Bronchial epithelial cell (primary cell): ENCODE measurements around the gene ZNF207. TPM values are rescaled to one million over a fixed set of nuclear protein-coding genes. Genes with fewer than 3 reads are reported as not detected.
A peak's percentile ranks its signal among the peaks of the same experiment; 100 is the strongest.

Experiments used
- DNase-seq: peaks from one replicate; pipeline ENCODE4 v3.0.0-alpha.2; 2010; ENCODE audit warnings: low read depth
- FAIRE-seq: peaks from 2 replicates; lab custom pipeline; 2011; peaks lifted over from hg19 to GRCh38; lab: Jason Lieb, UNC
- H3K27me3 ChIP-seq: 2 replicates; pipeline ENCODE4 v1.5.1; 2011; ENCODE audit warnings: low read length; ENCODE audit not compliant: control insufficient read depth, insufficient read depth
- H3K36me3 ChIP-seq: 2 replicates; pipeline ENCODE4 v1.5.1; 2011; ENCODE audit warnings: low read length; ENCODE audit not compliant: control insufficient read depth, insufficient read depth
- H3K4me3 ChIP-seq: 2 replicates; pipeline ENCODE4 v1.5.1; 2011; ENCODE audit warnings: mild to moderate bottlenecking, low read depth, low read length, control low read depth
- total RNA-seq: library from RNA; depleted of rRNA; stranded (reverse); fragments of >200 nt; gene quantifications from 2 replicates; pipeline ENCODE4 v1.2.1, GENCODE V29; 2014
- TF ChIP-seq, protein P1 (sequence below): IDR thresholded peaks from 2 replicates; pipeline ENCODE4 v1.5.1; 2011; ENCODE audit warnings: mild to moderate bottlenecking, moderate library complexity, low read length, control low read depth, inconsistent platforms; ENCODE audit not compliant: insufficient read depth, severe bottlenecking

ZNF207 gene
- total RNA-seq, 1 donor from 2014 or later, result 58.7 TPM

DNA sequence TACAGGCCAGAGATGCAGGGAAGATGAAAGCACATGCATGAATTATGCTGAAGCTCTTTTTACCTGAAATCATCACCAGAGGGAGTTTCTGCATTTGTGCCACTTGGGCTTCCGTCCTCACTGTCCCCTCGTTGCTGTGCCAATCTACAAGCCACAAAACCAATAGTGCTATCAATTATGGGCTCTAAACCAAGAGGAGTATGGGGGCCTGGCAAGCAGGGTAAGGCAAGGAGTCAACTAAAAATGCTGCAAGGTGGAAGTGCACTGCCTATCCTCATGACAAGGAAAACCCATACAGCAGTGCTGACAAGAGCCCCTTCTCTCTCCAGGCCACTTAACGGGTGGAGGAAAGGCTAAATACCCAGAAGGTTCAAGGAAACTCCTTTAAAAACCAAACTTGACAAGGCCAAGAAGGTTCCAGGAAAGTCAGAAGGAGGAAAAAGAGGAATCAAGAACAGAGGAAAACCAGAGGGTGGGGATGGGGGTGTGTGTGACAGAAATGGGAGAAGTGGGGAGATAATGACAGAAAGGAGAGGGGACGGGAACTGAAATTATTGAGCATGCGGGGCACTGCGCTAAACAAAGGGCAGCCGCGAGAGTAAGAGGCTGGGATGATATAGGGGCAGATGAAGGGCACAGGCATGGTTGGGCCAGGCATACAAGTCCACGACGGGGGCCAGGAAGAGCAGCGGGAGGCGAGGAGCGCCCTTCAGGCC lies 8.7 kb upstream of the ZNF207 start:
- DNase-seq (peak; percentile 47), FAIRE-seq (no peak)
- no peaks in the 10 kb centered on the region for H3K27me3 ChIP-seq
- H3K36me3 ChIP-seq, result no peaks in the 10 kb centered on the region
- TF ChIP-seq, protein P1, sequence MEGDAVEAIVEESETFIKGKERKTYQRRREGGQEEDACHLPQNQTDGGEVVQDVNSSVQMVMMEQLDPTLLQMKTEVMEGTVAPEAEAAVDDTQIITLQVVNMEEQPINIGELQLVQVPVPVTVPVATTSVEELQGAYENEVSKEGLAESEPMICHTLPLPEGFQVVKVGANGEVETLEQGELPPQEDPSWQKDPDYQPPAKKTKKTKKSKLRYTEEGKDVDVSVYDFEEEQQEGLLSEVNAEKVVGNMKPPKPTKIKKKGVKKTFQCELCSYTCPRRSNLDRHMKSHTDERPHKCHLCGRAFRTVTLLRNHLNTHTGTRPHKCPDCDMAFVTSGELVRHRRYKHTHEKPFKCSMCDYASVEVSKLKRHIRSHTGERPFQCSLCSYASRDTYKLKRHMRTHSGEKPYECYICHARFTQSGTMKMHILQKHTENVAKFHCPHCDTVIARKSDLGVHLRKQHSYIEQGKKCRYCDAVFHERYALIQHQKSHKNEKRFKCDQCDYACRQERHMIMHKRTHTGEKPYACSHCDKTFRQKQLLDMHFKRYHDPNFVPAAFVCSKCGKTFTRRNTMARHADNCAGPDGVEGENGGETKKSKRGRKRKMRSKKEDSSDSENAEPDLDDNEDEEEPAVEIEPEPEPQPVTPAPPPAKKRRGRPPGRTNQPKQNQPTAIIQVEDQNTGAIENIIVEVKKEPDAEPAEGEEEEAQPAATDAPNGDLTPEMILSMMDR, result peak; percentile 42
- H3K4me3 ChIP-seq, result peak overlapping the region; percentile 64

DNA sequence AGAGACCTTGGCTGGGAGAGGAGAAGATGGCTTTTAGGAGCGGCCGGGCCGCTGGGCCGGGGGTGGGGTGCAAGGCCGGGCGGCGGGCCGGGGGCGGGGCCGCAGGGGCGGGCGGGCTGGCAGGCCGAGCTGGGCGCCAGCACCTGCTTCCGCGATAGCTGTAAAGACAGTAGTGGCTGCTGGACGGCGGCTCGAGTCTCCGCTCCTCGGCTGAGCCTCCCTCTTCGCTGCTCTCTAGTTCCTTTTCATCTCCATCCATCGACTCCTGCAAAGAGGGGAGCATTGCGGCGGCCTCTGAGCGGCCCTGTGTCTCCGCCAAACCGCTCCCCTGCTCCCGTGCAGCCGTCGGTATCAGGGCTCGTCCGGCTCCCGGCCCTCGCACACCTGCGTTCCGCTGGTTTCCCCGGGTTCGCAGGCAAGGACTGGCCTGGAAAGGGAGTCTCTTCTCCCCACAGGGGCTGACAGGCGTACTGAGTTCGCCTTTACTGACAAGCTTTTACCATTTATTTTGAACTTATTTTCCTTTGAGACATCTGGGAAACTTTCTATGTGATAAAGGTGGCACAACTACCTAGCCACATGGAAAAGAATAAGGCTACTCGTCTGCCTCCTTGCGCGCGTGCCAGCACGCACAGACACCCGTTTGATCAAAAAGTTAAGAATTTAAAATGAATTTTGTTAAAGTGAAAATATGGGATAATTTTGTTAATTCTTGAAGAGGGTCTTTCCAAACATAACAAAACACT lies 7.9 kb upstream of the ZNF207 start, which contains the start of gene C17orf75:
TSS of gene C17orf75 (minus strand) at position 317 of the 746 bp plus-strand sequence. CDS start at position 283, 34 bp downstream.
- DNase-seq (peak; percentile 52), FAIRE-seq (no peak)
- TF ChIP-seq, protein P1, result no peak
- no peaks in the 10 kb centered on the region for H3K36me3 ChIP-seq
- no peaks in the 10 kb centered on the region for H3K27me3 ChIP-seq
- H3K4me3 ChIP-seq, result peak within 1 kb of the TSS; percentile 64

DNA sequence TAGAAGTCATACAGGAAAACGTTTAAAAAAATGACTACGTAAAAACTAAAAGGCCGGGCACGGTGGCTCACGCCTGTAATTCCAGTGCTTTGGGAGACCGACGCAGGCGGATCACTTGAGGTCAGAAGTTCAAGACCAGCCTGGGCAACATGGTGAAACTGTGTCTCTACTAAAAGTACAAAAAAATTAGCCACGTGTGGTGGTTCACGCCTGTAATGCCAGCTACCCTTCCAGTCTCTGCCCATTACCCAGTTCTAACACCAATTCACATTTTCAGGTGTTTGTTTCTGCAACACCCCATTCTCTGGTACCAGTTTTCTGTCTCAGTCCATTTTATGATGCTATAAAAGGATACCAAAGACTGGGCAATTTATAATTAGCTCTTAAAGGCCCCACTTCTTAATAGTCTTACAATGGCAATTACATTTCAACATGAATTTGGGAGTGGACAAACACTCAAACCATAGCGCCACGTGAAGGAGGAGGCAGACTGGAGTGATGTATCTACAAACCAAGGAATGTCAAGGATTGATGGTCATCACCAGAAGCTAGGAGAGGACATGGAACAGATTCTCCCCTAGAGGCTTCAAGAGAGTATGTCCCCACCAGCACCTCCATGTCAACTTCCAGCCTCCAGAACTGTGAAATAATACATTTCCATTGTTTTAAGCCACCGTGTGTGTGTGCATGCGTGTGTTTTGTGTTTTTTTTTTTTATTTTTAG lies 7.2 kb upstream of the ZNF207 start:
- FAIRE-seq (no peak), DNase-seq (no peak)

DNA sequence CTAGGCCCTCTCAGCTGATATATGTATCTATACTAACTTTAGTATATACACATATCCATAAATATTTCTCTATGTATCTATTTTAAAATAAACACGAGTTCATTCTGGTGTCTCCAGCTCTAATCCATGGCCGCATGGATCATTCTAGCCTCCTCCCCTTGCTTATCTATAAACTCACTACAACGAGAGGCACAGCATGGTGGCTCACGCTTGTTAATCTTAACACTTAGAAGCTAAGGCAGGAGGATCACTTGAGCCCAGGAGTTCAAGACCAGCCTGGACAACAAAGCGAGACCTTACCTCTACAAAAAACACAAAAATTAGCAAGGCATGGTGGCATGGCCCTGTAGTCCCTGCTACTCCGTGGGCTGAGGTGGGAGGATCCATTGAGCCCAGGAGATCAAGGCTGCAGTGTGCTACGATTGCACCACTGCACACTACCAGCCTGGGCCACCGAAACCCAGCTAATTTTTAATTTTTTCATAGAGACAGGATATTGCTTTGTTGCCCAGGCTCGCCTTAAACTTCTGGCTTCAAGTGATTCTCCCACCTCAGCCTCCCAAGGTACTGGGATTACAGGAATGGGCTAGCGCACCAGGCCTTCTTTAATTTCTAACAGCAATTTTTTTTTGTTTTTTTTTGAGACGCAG lies 3.9 kb upstream of the ZNF207 start:
- Histone ChIP-seq H3K27me3 (no peaks in the 10 kb centered on the region), H3K4me3 (no peak overlapping the region), H3K36me3 (no peaks in the 10 kb centered on the region)
- TF ChIP-seq, protein P1, result no peak
- FAIRE-seq, result no peak
- no peak for DNase-seq

More for the DNA sequence above, 7.2 kb upstream of the ZNF207 start:
- Histone ChIP-seq H3K36me3 (no peaks in the 10 kb centered on the region), H3K27me3 (no peaks in the 10 kb centered on the region), H3K4me3 (peak overlapping the region; percentile 64)
- TF ChIP-seq, protein P1, result no peak

DNA sequence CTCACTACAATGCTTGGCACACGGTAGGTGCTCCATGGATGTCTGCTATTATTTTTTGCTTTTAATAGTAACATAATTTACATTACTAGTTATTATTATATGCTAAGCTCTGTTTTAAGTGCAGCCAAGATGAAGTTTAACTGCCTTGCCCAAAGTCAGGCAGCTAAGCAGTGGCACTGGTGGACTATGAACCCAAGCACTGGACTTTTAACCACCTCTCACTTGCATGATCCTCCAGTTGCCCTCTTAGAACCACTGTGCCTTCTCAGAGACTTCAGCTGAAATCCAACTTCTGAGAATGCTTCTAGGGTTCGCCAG lies 1.5 kb upstream of the ZNF207 start:
- no peak for DNase-seq
- no peak for FAIRE-seq
- Histone ChIP-seq H3K27me3 (no peaks in the 10 kb centered on the region), H3K4me3 (no peak overlapping the region), H3K36me3 (peaks cover 2% of the 10 kb centered on the region)
- TF ChIP-seq, protein P1, result no peak
